OCI-LY7 (cell line): Measurements from ENCODE around the gene DISC1. TPM values are rescaled to one million over a fixed set of nuclear protein-coding genes. Genes with fewer than 3 reads are reported as not detected.

Experiments used
- BruUV-seq: library from RNA; stranded (reverse); fragments of 400-500 nt; replicated peaks from 2 replicates; lab custom pipeline; 2021; lab: Mats Ljungman, UMichigan
- CTCF ChIA-PET: fragments of 300-600 bp; sonication (Branson Sonifier 250); formaldehyde crosslinking; loops from one replicate; lab custom pipeline; 2022; ENCODE audit warnings: antibody characterized with exemption; ENCODE audit not compliant: unreplicated experiment; lab: Charles Lee
- POLR2A ChIA-PET: fragments of 300-600 bp; sonication (Branson Sonifier 250); formaldehyde crosslinking; loops from one replicate; lab custom pipeline; 2022; ENCODE audit warnings: antibody characterized with exemption; lab: Charles Lee
- DNase-seq: peaks from one replicate; pipeline ENCODE4 v3.0.0-alpha.2; 2015; ENCODE audit warnings: low spot score
- H2AFZ ChIP-seq: fragments of 200-600 bp; sonication (generic), shearing (Covaris generic); 2 replicates; pipeline ENCODE4 v1.6.1; 2014; ENCODE audit warnings: mild to moderate bottlenecking, antibody characterized with exemption, low read length, moderate library complexity
- H3K27ac ChIP-seq: fragments of 200-600 bp; sonication (generic); 2 replicates; pipeline ENCODE4 v1.5.1; 2014; ENCODE audit warnings: mixed run types, low read depth, mild to moderate bottlenecking, moderate library complexity, low read length, inconsistent platforms; ENCODE audit not compliant: poor library complexity, severe bottlenecking
- H3K36me3 ChIP-seq: fragments of 200-600 bp; sonication (generic); 2 replicates; pipeline ENCODE4 v1.6.1; 2014; ENCODE audit warnings: mild to moderate bottlenecking, antibody characterized with exemption, low read length, moderate library complexity, mixed read lengths; ENCODE audit not compliant: insufficient read depth
- H3K4me1 ChIP-seq: fragments of 200-600 bp; sonication (generic); 2 replicates; pipeline ENCODE4 v1.5.1; 2014; ENCODE audit warnings: mild to moderate bottlenecking, low read length; ENCODE audit not compliant: insufficient read depth, poor library complexity, severe bottlenecking
- H3K4me2 ChIP-seq: fragments of 200-600 bp; sonication (generic); 2 replicates; pipeline ENCODE4 v1.6.1; 2014; ENCODE audit warnings: mild to moderate bottlenecking, low read length
- H3K4me3 ChIP-seq: fragments of 200-600 bp; sonication (generic); 2 replicates; pipeline ENCODE4 v1.5.1; 2014; ENCODE audit warnings: mild to moderate bottlenecking, low read depth, low read length; ENCODE audit not compliant: poor library complexity, severe bottlenecking
- H3K79me2 ChIP-seq: fragments of 200-600 bp; sonication (generic); 2 replicates; pipeline ENCODE4 v1.6.1; 2016; ENCODE audit warnings: low read depth, mild to moderate bottlenecking, low read length, moderate library complexity, mixed read lengths; ENCODE audit not compliant: insufficient read depth
- H3K9me2 ChIP-seq: fragments of 200-600 bp; sonication (generic); 2 replicates; pipeline ENCODE4 v1.6.1; 2016; ENCODE audit warnings: mild to moderate bottlenecking, low read length, mixed read lengths; ENCODE audit not compliant: insufficient read depth
- H3K9me3 ChIP-seq: fragments of 200-600 bp; sonication (generic); 2 replicates; pipeline ENCODE4 v1.6.1; 2014; ENCODE audit warnings: mild to moderate bottlenecking, mixed run types, low read length, mixed read lengths
- H4K20me1 ChIP-seq: fragments of 200-600 bp; sonication (generic); 2 replicates; pipeline ENCODE4 v1.6.1; 2014; ENCODE audit warnings: mild to moderate bottlenecking, antibody characterized with exemption, low read length, moderate library complexity, mixed read lengths; ENCODE audit not compliant: insufficient read depth
- CTCF ChIP-seq: fragments of 200-600 bp; sonication (generic); conservative IDR thresholded peaks from 2 replicates; pipeline ENCODE4 v1.5.1; 2014; ENCODE audit warnings: mild to moderate bottlenecking, antibody characterized with exemption, low read length, moderate library complexity, mixed read lengths
- EZH2phosphoT487 ChIP-seq: fragments of 200-600 bp; sonication (generic); IDR thresholded peaks from 2 replicates; pipeline ENCODE4 v1.6.1; 2018; ENCODE audit warnings: low read depth, borderline replicate concordance, mild to moderate bottlenecking, mixed run types, antibody characterized with exemption, low read length, moderate library complexity, mixed read lengths
- intact Hi-C: fragments of 100-400 bp; cut with micrococcal nuclease; formaldehyde crosslinking; loops from one replicate; pipeline ENCODE4 v1.10.0; 2022; ENCODE audit not compliant: unreplicated experiment
- total RNA-seq, 2 experiments: library from RNA; depleted of rRNA in 1 of 2; stranded (reverse); fragments of >200 nt in 1 of 2; shearing (Covaris generic) in 1 of 2; gene quantifications; 2 replicates each; pipeline ENCODE4 v1.2.3, GENCODE V29; 2014 to 2022

DISC1 gene
- total RNA-seq, 2 experiments from 2014 or later = 0.91 TPM; not detected in 1

GRCh38 chr1:231829332-231829731 lies 202.7 kb downstream of the DISC1 start:
- BruUV-seq = no TSS peak
- TF ChIP-seq EZH2phosphoT487 = no peak
- TF ChIP-seq CTCF = no peak
- Histone ChIP-seq H3K79me2 (no peaks in the 10 kb centered on the region), H3K27ac (no peak overlapping the region), H2AFZ (no peak overlapping the region), H4K20me1 (no peaks in the 10 kb centered on the region), H3K4me1 (no peaks in the 10 kb centered on the region), H3K9me2 (no peaks in the 10 kb centered on the region), H3K4me2 (no peak overlapping the region), H3K36me3 (no peaks in the 10 kb centered on the region), H3K4me3 (no peak overlapping the region), H3K9me3 (no peaks in the 10 kb centered on the region)
- intact Hi-C loops = no loop called here
- POLR2A ChIA-PET = no interaction called here
- CTCF ChIA-PET = no interaction called here
- DNase-seq = no peak

GRCh38 chr1:231836227-231836893 lies 209.8 kb downstream of the DISC1 start:
- no peak overlapping the region for H2AFZ ChIP-seq
- no peaks in the 10 kb centered on the region for H3K36me3 ChIP-seq
- ChIA-PET CTCF (no interaction called here), POLR2A (no interaction called here)
- H3K4me2 ChIP-seq = no peak overlapping the region
- H3K4me3 ChIP-seq = no peak overlapping the region
- no peak overlapping the region for H3K27ac ChIP-seq
- H3K9me3 ChIP-seq = no peaks in the 10 kb centered on the region
- no peaks in the 10 kb centered on the region for H3K9me2 ChIP-seq
- H3K4me1 ChIP-seq = no peaks in the 10 kb centered on the region
- intact Hi-C loops = no loop called here
- no peaks in the 10 kb centered on the region for H3K79me2 ChIP-seq
- BruUV-seq = no TSS peak
- TF ChIP-seq CTCF (no peak), EZH2phosphoT487 (no peak)
- H4K20me1 ChIP-seq = no peaks in the 10 kb centered on the region
- DNase-seq = no peak

- no peaks in the 10 kb centered on the region for H4K20me1 ChIP-seq
- ChIA-PET CTCF (no interaction called here), POLR2A (no interaction called here)
- DNase-seq = no peak
- no peaks in the 10 kb centered on the region for H3K9me3 ChIP-seq
- no peak overlapping the region for H2AFZ ChIP-seq
- intact Hi-C loops = no loop called here
- no TSS peak for BruUV-seq
- H3K36me3 ChIP-seq = no peaks in the 10 kb centered on the region
- no peaks in the 10 kb centered on the region for H3K79me2 ChIP-seq
- H3K9me2 ChIP-seq = no peaks in the 10 kb centered on the region
- H3K27ac ChIP-seq = no peak overlapping the region
- no peak overlapping the region for H3K4me2 ChIP-seq
- H3K4me3 ChIP-seq = no peak overlapping the region
- H3K4me1 ChIP-seq = no peaks in the 10 kb centered on the region
- no peak for TF ChIP-seq EZH2phosphoT487
These were observed 211.9 kb downstream of the DISC1 start for GRCh38 chr1:231838521-231838920.
